G401 (cell line): ENCODE results near the gene NCAM2. TPM values are rescaled to one million over a fixed set of nuclear protein-coding genes. Genes with fewer than 3 reads are reported as not detected.

Experiments
- DNase-seq: peaks from one replicate; pipeline ENCODE4 v3.0.0-alpha.2; 2015; ENCODE audit warnings: low spot score
- in situ Hi-C: cut with HindIII; loops from 2 replicates; pipeline ENCODE4 v1.10.0; 2016; ENCODE audit warnings: low sequenced_read_pairs, mixed read lengths
- total RNA-seq: library from RNA; depleted of rRNA; stranded (reverse); fragments of >200 nt; shearing (Covaris generic); gene quantifications from 2 replicates; pipeline ENCODE4 v1.2.3, GENCODE V29; 2014

Gene NCAM2
- total RNA-seq, 1 experiment from 2014 or later: 6.7 TPM

- in situ Hi-C loops: no loop called here
- DNase-seq: no peak
These were observed 20.6 kb downstream of the NCAM2 start for GRCh38 chr21:21018821-21019220.

GRCh38 chr21:21019681-21020080, 21.5 kb downstream of the NCAM2 start:
- DNase-seq: no peak
- in situ Hi-C loops: no loop called here

- in situ Hi-C loops: no loop called here
- DNase-seq: no peak
These were observed 27.5 kb downstream of the NCAM2 start for GRCh38 chr21:21025742-21026141.

- in situ Hi-C loops: no loop called here
These were observed 30.1 kb downstream of the NCAM2 start for GRCh38 chr21:21028275-21028820.

GRCh38 chr21:21029164-21029563, 31.0 kb downstream of the NCAM2 start:
- no peak for DNase-seq
- in situ Hi-C loops: no loop called here

More at GRCh38 chr21:21028275-21028820, 30.1 kb downstream of the NCAM2 start:
- no peak for DNase-seq

- DNase-seq: no peak
- in situ Hi-C loops: no loop called here
These were observed 32.1 kb downstream of the NCAM2 start for GRCh38 chr21:21030311-21030710.

GRCh38 chr21:21034036-21034435, 35.8 kb downstream of the NCAM2 start:
- DNase-seq: no peak
- in situ Hi-C loops: no loop called here

- in situ Hi-C loops: no loop called here
These were observed 41.5 kb downstream of the NCAM2 start for GRCh38 chr21:21039624-21040170.

GRCh38 chr21:21045518-21045917, 47.3 kb downstream of the NCAM2 start:
- DNase-seq: no peak
- in situ Hi-C loops: no loop called here

More at GRCh38 chr21:21039624-21040170, 41.5 kb downstream of the NCAM2 start:
- DNase-seq: no peak

GRCh38 chr21:21046063-21046462, 47.9 kb downstream of the NCAM2 start:
- in situ Hi-C loops: no loop called here
- DNase-seq: no peak

- in situ Hi-C loops: no loop called here
- DNase-seq: no peak
These were observed 53.2 kb downstream of the NCAM2 start for GRCh38 chr21:21051109-21052055.

GRCh38 chr21:21052672-21053071, 54.5 kb downstream of the NCAM2 start:
- DNase-seq: no peak
- in situ Hi-C loops: no loop called here

- in situ Hi-C loops: no loop called here
- DNase-seq: no peak
These were observed 59.3 kb downstream of the NCAM2 start for GRCh38 chr21:21057349-21058062.

- in situ Hi-C loops: no loop called here
- no peak for DNase-seq
These were observed 65.6 kb downstream of the NCAM2 start for GRCh38 chr21:21063828-21064227.

- in situ Hi-C loops: no loop called here
These were observed 66.1 kb downstream of the NCAM2 start for GRCh38 chr21:21064353-21064752.

GRCh38 chr21:21067375-21067774, 69.2 kb downstream of the NCAM2 start:
- in situ Hi-C loops: no loop called here
- no peak for DNase-seq

More at GRCh38 chr21:21064353-21064752, 66.1 kb downstream of the NCAM2 start:
- DNase-seq: no peak

GRCh38 chr21:21074305-21074704, 76.1 kb downstream of the NCAM2 start:
- in situ Hi-C loops: no loop called here
- no peak for DNase-seq

- in situ Hi-C loops: no loop called here
- no peak for DNase-seq
These were observed 77.8 kb downstream of the NCAM2 start for GRCh38 chr21:21076051-21076450.

GRCh38 chr21:21076491-21076890, 78.3 kb downstream of the NCAM2 start:
- in situ Hi-C loops: no loop called here
- no peak for DNase-seq

GRCh38 chr21:21079646-21080045, 81.4 kb downstream of the NCAM2 start:
- in situ Hi-C loops: no loop called here
- no peak for DNase-seq
